Endothelial cell of umbilical vein (primary cell): ENCODE data around the gene GPR42. TPM values are rescaled to one million over a fixed set of nuclear protein-coding genes. Genes with fewer than 3 reads are reported as not detected.

ENCODE experiments used
- BruUV-seq: library from RNA; stranded (reverse); fragments of 400-500 nt; replicated peaks from 2 replicates; lab custom pipeline; 2021; lab: Mats Ljungman, UMichigan
- CTCF ChIA-PET: fragments of 300-600, 350-600 bp; sonication (Branson Sonifier 250); formaldehyde crosslinking; loops from one replicate; lab custom pipeline; 2021; ENCODE audit warnings: antibody characterized with exemption, inconsistent platforms; lab: Charles Lee
- POLR2A ChIA-PET: fragments of 300-600, 350-600 bp; sonication (Branson Sonifier 250); formaldehyde crosslinking; loops from one replicate; lab custom pipeline; 2021; ENCODE audit warnings: antibody characterized with exemption, inconsistent platforms; lab: Charles Lee
- DNase-seq: peaks from one replicate; pipeline ENCODE4 v3.0.0-alpha.2; 2011; ENCODE audit warnings: low read depth, low spot score
- FAIRE-seq: peaks from 2 replicates; lab custom pipeline; 2011; peaks lifted over from hg19 to GRCh38; lab: Jason Lieb, UNC
- H2AFZ ChIP-seq: 2 replicates; pipeline ENCODE4 v1.6.0; 2012; ENCODE audit warnings: low read depth, low read length, control low read depth, inconsistent platforms
- H3K27ac ChIP-seq: 2 replicates; pipeline ENCODE4 v1.5.1; 2011; ENCODE audit warnings: low read depth, mild to moderate bottlenecking, control low read depth, low read length, moderate library complexity; ENCODE audit not compliant: insufficient read depth
- H3K27me3 ChIP-seq, 2 experiments: 2 replicates each; pipeline versions ENCODE4 v1.6.0 to v1.6.1; 2011; ENCODE audit warnings: low read length in 2 of 2, mixed read lengths in 1 of 2; ENCODE audit not compliant: control insufficient read depth in 2 of 2, insufficient read depth in 2 of 2
- H3K36me3 ChIP-seq, 2 experiments: 2 replicates in 1 of 2; 3 replicates in 1 of 2; pipeline ENCODE4 v1.5.1; 2011; ENCODE audit warnings: low read length in 2 of 2, mild to moderate bottlenecking in 1 of 2, moderate library complexity in 1 of 2; ENCODE audit not compliant: control insufficient read depth in 2 of 2, insufficient read depth in 2 of 2; ENCODE audit errors: extremely low read depth in 1 of 2
- H3K4me1 ChIP-seq: 3 replicates; pipeline ENCODE4 v1.5.1; 2011; ENCODE audit warnings: mild to moderate bottlenecking, low read length; ENCODE audit not compliant: control insufficient read depth, insufficient read depth; ENCODE audit errors: extremely low read depth
- H3K4me2 ChIP-seq: 2 replicates; pipeline ENCODE4 v1.6.1; 2011; ENCODE audit warnings: low read length, control low read depth, mixed read lengths; ENCODE audit not compliant: insufficient read depth
- H3K4me3 ChIP-seq, 3 experiments: fragments of 200-600 bp in 1 of 3; sonication (generic), shearing (Covaris generic) in 1 of 3; replicated peaks in 1 of 3; 2 replicates each; pipeline ENCODE4 v1.5.1; 2011 to 2016; ENCODE audit warnings: control low read depth in 3 of 3, low read length in 3 of 3, mild to moderate bottlenecking in 2 of 3, inconsistent platforms in 1 of 3, low read depth in 1 of 3, moderate library complexity in 1 of 3; ENCODE audit not compliant: insufficient read depth in 1 of 3
- H3K79me2 ChIP-seq: 2 replicates; pipeline ENCODE4 v1.6.0; 2012; ENCODE audit warnings: low read length, inconsistent platforms; ENCODE audit not compliant: control insufficient read depth, insufficient read depth
- H3K9ac ChIP-seq: replicated peaks from 2 replicates; pipeline ENCODE3; 2011; ENCODE audit warnings: low read length, control low read depth; ENCODE audit not compliant: insufficient read depth; ENCODE audit errors: extremely low read depth
- H3K9me1 ChIP-seq: replicated peaks from 3 replicates; pipeline ENCODE4 v1.6.0; 2011; ENCODE audit warnings: mild to moderate bottlenecking, low read length; ENCODE audit not compliant: control insufficient read depth, insufficient read depth; ENCODE audit errors: extremely low read depth
- H3K9me3 ChIP-seq: replicated peaks from 2 replicates; pipeline ENCODE4 v1.5.1; 2012; ENCODE audit warnings: low read length, inconsistent platforms; ENCODE audit not compliant: control insufficient read depth, insufficient read depth
- H4K20me1 ChIP-seq: replicated peaks from 2 replicates; pipeline ENCODE3; 2011; ENCODE audit warnings: mild to moderate bottlenecking, low read length; ENCODE audit not compliant: control insufficient read depth, insufficient read depth; ENCODE audit errors: extremely low read depth
- EZH2 ChIP-seq: IDR thresholded peaks from 2 replicates; pipeline ENCODE4 v1.6.1; 2012; ENCODE audit warnings: borderline replicate concordance, low read depth, mild to moderate bottlenecking, moderate library complexity, low read length, inconsistent platforms; ENCODE audit not compliant: severe bottlenecking
- FOS ChIP-seq: IDR thresholded peaks from 2 replicates; pipeline ENCODE4 v1.6.1; 2011; ENCODE audit warnings: mild to moderate bottlenecking, low read length, moderate library complexity, borderline replicate concordance; ENCODE audit not compliant: insufficient read depth
- GATA2 ChIP-seq: IDR thresholded peaks from 2 replicates; pipeline ENCODE4 v1.7.0; 2011; ENCODE audit warnings: low read depth, mild to moderate bottlenecking, moderate library complexity, mixed read lengths, low read length; ENCODE audit not compliant: insufficient read length, insufficient read depth
- JUN ChIP-seq: IDR thresholded peaks from 2 replicates; pipeline ENCODE4 v1.6.1; 2011; ENCODE audit warnings: borderline replicate concordance, low read depth; ENCODE audit not compliant: insufficient read length, insufficient read depth
- MYC ChIP-seq: IDR thresholded peaks from one replicate; pipeline ENCODE4 v1.6.1; 2011; ENCODE audit warnings: mild to moderate bottlenecking, low read depth, low read length
- POLR2A ChIP-seq: IDR thresholded peaks from 2 replicates; pipeline ENCODE4 v1.6.1; 2012; ENCODE audit warnings: low read depth, mild to moderate bottlenecking, control low read depth, low read length
- POLR2AphosphoS5 ChIP-seq: IDR thresholded peaks from 2 replicates; pipeline ENCODE4 v1.6.1; 2012; ENCODE audit warnings: low read depth, mild to moderate bottlenecking, control low read depth, low read length, moderate library complexity; ENCODE audit not compliant: insufficient read depth
- dilution Hi-C: fragments of 300-500 bp; cut with MboI; formaldehyde crosslinking; loops from one replicate; pipeline ENCODE4 v1.15.0; 2019; ENCODE audit warnings: low sequenced_read_pairs; ENCODE audit not compliant: extremely low pct_ligation_motif_present
- intact Hi-C: fragments of 100-400 bp; cut with micrococcal nuclease; formaldehyde crosslinking; loops from one replicate; pipeline ENCODE4 v1.10.0; 2022
- polyA plus RNA-seq, 4 experiments: library from polyadenylated mRNA; depleted of rRNA in 3 of 4; stranded (reverse) in 3 of 4; unstranded in 1 of 4; fragments of >200 nt; gene quantifications; 2 replicates each; pipeline versions ENCODE4 v1.2.1 to v1.2.3, GENCODE V29; 2011 to 2012; ENCODE audit warnings: missing spikeins in 1 of 4
- total RNA-seq: library from RNA; stranded (reverse); gene quantifications from 2 replicates; pipeline ENCODE4 v1.2.3, GENCODE V29; 2021
- TF ChIP-seq, protein P1 (sequence below): IDR thresholded peaks from 2 replicates; pipeline ENCODE4 v1.6.1; 2011; ENCODE audit not compliant: insufficient read depth, insufficient read length
- TF ChIP-seq, protein P2 (sequence below), 2 donors: IDR thresholded peaks; 1 replicate in 1 of 2; 2 replicates in 1 of 2; pipeline ENCODE4 v1.5.1; 2011; ENCODE audit warnings: low read length in 2 of 2, mild to moderate bottlenecking in 2 of 2, moderate library complexity in 2 of 2, control low read depth in 1 of 2, inconsistent platforms in 1 of 2, low read depth in 1 of 2; ENCODE audit not compliant: insufficient read depth in 1 of 2; ENCODE audit errors: extremely low read depth in 1 of 2

GPR42 gene
- total and polyA plus RNA-seq, 2 donors (not counting 3 experiments of a cell fraction or from before 2014, with no cell fraction given) = not detected

DNA sequence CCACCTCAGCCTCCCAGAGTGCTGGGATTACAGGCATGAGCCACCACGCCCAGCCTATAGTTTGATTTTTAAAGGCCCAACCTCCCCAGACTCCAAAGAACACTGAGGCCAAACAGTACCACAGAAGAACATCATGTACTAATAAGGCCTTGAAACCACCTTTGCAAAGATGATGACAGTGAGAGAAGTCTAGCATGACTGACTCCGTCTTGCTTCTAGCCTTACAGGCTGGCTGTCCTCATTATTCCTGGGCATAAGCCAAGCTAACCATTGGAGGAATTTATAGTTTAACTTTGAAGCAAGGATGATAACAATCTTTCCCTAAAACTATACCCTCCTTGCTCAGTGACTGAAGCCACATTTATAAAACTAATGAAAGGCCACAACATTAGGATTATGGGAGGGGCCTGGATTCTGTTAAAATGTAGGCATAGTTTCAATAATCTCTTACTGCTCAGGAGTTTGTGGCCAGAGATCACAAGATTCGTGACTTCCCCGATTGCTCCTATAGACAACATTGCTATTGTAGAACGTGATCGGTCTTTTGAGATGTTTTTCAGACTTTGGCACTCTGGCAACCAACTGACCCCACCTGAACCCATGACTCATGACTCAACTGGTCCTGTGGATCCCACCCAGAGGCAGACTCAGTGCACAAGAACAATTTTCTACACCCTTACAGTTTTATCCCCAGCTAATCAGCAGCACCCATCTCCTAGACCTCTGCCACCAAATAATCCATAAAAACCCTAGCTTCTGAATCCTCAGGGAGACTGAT is 17.6 kb downstream of the GPR42 start:
- Histone ChIP-seq H3K9me3 (no peaks in the 10 kb centered on the region), H4K20me1 (no peaks in the 10 kb centered on the region), H3K27me3 (no peaks in the 10 kb centered on the region), H3K4me3 (no peak overlapping the region), H3K36me3 (no peaks in the 10 kb centered on the region), H3K27ac (no peak overlapping the region), H3K79me2 (no peaks in the 10 kb centered on the region), H3K9ac (no peak overlapping the region), H3K9me1 (no peaks in the 10 kb centered on the region), H2AFZ (no peak overlapping the region), H3K4me2 (no peak overlapping the region), H3K4me1 (no peaks in the 10 kb centered on the region)
- CTCF ChIA-PET = no interaction called here
- no peak for FAIRE-seq
- no peak for DNase-seq
- BruUV-seq = no TSS peak
- dilution Hi-C loops (no loop called here), intact Hi-C loops (no loop called here)
- POLR2A ChIA-PET = no interaction called here
- TF ChIP-seq GATA2 = no peak
- TF ChIP-seq, protein P1, sequence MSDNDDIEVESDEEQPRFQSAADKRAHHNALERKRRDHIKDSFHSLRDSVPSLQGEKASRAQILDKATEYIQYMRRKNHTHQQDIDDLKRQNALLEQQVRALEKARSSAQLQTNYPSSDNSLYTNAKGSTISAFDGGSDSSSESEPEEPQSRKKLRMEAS = no peak
- TF ChIP-seq MYC = no peak
- no peak for TF ChIP-seq JUN
- TF ChIP-seq POLR2AphosphoS5 = no peak
- TF ChIP-seq EZH2 = no peak
- TF ChIP-seq POLR2A = no peak
- no peak for TF ChIP-seq FOS
- TF ChIP-seq, protein P2, sequence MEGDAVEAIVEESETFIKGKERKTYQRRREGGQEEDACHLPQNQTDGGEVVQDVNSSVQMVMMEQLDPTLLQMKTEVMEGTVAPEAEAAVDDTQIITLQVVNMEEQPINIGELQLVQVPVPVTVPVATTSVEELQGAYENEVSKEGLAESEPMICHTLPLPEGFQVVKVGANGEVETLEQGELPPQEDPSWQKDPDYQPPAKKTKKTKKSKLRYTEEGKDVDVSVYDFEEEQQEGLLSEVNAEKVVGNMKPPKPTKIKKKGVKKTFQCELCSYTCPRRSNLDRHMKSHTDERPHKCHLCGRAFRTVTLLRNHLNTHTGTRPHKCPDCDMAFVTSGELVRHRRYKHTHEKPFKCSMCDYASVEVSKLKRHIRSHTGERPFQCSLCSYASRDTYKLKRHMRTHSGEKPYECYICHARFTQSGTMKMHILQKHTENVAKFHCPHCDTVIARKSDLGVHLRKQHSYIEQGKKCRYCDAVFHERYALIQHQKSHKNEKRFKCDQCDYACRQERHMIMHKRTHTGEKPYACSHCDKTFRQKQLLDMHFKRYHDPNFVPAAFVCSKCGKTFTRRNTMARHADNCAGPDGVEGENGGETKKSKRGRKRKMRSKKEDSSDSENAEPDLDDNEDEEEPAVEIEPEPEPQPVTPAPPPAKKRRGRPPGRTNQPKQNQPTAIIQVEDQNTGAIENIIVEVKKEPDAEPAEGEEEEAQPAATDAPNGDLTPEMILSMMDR (IDR thresholded peaks at IDR 0.05; ENCODE audit: extremely low read depth in 1 of 2, insufficient read depth in 1 of 2, low read depth in 1 of 2, low read length in 2 of 2) = no peak
